HG03432 (cell line): ENCODE data around the gene CNTRL.

ENCODE experiments used
- ATAC-seq: cut with Tn5 transposase; IDR thresholded peaks from one replicate; pipeline ENCODE4 v1.9.1; 2021; ENCODE audit warnings: mild to moderate bottlenecking, moderate library complexity; ENCODE audit not compliant: unreplicated experiment

CNTRL gene

DNA sequence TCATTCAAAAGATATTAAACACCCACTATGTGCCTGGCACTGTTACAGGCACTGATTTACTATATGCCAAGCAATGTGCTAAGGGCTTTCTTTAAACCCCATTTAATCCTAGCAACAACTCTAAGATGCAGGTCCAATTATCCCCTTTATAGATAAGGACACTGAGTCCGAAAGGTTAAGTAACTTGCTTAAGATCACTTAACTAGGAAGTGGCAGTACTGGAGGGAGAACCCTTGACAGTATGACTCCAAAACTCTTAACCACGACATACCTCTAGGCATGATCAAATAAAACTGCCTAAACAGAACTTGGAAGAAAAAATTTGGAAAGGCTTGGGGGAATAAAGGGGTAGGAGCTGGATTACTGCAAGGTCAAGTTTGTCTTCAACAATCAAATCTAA, 125.2 kb downstream of the CNTRL start:
- ATAC-seq = no peak

DNA sequence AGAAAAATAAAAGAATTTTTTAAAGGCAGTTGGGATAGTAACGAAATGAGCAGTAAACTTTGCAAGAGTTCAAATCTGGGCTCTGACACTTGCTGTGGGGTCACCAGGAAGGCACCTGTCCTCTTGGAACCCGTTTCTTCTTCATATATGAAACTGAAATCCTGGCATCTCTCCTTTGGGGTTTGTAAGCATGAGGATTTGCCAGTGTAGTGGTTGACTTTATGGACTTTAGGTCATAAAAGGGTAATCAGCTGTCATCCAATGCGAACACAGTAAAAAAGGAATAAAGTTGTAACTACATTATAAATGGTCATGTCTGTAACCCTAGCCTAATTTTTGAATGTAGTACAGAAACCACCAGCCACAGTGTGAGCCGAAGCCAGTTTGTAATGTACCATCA, 125.6 kb downstream of the CNTRL start:
- ATAC-seq = no peak

DNA sequence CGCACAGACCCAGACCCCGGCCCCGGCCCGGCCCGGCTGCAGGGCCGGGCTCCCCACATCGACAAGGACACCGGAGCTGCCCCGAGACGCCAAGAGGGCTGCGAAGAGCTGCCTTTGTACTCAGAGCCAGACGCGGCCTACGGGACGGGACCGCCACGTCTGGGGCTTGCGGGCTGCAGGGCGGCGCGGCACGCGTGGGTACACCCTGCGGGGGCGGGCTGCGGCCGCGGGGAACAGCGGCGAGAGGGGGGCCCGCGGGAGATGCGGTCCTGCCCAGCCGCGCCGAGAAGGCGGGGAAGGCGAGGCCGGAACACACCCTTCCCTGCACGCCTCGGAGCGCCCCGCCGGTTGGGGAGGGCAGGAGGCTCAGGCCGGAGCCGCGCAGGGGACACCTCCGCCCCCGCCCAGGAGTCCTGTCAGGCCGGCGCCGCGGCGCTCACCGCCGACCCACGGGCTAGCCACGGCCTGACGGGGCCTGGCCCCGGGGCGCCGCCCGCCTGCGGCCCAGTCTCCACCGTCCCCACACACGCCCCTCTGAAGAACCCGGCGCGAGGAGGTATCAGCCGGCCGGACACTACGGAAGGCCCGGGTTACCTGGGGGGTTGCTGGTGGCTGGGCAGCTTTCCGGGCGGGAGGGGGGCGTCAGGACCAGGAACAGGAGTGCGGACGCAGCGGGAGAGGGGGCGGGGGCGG, 126.4 kb downstream of the CNTRL start:
- peak; percentile 31 for ATAC-seq

DNA sequence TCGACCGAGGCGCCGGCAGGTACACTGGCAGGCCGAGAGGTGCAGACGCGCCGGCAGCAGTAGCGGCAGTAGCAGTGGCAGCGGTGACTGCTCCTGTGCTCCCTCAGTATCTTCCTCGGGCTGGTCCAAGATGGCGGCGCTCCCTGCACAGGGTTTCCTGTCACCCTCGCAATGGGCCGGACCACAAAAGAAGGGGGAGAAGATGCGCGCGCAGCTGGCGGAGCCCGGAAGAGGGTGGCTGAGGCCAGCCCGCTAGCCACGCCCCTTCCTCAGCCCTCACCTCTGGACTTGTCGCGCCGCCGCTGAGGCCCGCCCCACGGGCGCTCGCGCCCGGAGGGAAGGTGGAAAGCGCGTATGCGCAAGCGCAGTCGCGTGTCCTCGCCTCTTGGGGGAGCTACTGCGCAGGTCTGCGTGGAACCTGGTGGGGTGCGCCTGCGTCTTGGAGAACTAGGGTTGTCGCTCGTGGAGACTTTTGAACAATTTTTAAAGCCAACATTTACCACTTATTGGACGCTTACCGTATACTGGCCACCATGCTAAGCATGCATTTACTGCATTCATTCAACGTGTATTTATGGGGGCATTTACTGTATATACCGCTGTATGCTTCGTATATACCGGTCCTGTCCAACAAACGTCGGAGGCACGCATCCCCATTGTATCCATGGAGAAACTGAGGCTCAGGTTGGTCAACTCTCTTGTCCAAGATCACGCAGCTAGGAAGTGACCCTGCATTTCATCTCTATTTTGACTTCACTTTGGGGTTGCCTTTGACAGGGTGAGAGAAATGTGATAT, 127.2 kb downstream of the CNTRL start, which contains the start of gene RAB14:
Gene RAB14, minus strand, starts transcription at position 132 of the 796 bp plus-strand sequence. CDS start 8,457 bp downstream, outside the sequence.
- ATAC-seq = peak; percentile 86

DNA sequence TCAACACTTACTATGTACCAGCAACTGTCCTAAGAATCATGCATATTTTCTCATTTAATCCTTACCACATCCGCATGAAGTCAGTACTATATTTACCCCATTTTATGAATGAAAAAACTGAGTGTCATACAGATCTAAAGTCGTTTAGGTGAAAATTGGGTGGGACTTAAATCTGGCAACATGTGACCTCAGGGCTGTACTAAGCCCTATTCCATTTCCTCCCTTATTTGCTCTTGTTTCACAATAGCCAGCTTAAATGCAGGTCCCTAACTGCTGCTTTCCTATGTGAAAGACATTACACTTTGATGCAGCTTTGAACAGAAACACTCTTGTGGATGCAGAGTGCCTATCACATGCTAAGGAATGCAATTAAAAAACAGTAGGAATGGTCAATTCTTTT, 129.4 kb downstream of the CNTRL start:
- ATAC-seq = no peak

DNA sequence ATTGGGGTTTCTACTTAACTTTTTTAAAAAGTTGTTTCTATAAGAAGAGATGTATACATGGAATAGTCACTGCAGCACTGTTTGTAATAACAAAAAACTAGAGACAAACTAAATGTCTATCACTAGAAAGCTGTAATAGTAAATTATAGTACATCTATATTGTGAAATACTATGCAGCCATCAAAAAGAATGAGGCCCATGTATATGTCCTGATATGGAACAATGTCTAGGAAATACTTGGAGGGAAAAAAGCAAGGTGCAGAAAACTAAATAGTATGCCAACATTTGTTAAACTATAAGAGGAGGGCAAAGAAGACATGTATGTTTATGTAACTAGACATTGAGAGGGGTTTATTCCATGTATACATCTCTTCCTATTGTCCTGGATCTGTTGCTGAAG, 129.9 kb downstream of the CNTRL start:
- ATAC-seq = no peak

DNA sequence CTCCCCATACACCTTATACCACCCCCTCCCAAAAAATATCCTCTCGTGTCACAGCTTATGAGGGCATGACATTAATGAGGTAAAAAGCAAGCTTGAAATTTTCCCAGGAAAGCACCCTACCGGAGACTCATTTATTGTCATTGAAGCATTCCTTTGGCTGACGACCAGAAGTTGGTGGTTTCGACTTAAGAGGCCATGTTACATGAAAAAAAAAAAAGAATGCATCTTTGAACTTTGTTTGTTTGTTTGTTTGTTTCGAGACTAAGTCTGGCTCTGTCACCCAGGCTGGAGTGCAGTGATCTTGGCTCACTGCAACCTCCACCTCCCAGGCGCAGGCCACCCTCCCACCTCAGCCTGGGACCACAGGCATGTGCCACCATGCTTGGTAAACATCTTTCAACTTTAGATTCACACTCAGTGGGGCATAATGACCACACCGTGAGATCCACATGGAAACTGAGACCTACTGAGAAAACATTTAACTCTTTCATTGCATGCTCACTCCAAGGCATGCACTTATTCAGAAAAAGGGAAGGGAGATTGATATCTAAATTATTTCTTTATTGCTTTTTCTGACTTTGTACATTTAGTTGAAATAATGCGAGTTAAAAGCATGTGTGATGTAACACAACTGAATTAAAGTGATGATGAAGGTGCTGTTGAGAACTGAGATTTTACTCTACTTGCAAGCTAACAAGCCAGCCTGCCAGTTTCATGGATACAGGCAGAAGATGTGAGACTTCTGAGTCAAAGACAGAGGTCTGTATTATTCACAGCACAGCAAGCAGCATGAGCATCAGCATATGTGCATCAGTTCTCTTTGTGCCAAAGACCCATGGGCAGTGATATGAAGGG, 132.0 kb downstream of the CNTRL start:
- ATAC-seq = peak; percentile 55

DNA sequence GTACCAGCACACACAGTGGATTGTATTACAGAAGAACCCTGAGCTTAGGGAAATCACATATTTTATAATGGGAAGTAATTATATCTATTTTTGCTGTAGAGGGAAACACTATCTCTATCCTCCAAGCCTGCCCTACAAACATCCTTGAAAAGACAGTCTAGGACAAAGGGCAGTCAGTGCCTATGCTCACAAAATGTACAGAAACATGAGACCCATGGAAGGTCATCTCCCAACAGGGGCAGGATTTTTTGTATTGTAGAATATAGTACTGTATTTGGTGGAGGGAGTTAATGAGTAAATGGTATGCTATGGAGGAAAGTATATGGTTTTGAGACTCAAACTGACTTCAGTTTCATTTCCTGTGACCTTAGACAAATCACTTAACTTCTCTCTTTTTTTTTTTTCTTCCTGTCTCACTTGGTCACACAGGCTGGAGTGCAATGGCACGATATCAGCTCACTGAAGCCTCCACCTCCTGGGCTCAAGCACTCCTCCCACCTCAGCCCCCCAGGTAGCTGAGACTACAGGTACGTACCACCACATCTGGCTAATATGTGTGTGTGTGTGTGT, 132.7 kb downstream of the CNTRL start:
- peak; percentile 83 for ATAC-seq

DNA sequence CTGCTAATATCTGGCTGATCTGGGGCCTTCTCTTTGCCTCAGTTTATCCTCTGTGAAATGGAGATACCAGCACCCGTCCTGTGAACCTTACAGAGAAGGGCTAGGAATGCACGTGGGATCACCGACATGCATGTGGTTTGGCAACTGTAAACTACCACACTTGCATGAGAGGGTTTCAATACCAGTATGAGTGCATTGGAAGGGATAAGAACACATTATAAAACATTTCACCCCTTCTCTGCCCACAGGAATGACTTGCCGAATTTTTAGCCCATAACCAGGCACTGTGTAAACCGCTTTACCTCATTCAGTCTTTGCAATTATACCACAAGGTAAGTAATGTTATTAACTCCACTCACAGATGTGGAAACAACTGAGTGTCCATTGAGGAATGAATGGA, 135.8 kb downstream of the CNTRL start:
- ATAC-seq = no peak

DNA sequence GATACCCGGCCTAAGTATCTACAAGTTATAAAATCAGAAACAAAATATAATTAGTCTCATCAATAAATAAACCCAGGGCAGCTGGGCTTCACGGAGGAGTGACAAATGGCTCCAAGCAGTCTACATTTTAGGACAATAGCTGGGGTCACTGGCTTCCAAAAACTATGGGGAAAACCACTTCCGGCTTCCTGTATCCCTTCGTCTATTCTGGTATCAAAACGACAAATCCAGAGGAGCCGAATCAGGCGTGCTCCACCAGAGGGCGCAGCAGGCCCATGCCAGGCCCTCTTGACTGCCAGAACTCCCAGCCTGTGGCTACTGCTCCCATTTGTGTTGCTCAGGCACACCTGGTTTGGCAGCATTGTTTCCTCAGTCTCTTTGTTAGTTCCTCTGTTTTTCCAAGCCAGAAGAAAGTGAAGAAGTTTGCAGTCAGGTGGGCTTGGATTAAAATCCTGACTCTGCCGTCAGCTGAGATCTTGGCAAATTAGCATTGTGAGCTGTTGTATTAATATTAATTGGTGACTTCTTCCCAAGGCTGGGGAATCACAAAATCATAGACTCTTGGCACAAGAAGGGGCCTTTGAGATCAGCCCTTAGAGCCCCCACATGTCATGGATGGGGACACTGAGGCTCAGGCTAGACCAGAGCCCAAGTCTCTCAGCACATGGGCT, 138.5 kb downstream of the CNTRL start:
- ATAC-seq = peak; percentile 63

DNA sequence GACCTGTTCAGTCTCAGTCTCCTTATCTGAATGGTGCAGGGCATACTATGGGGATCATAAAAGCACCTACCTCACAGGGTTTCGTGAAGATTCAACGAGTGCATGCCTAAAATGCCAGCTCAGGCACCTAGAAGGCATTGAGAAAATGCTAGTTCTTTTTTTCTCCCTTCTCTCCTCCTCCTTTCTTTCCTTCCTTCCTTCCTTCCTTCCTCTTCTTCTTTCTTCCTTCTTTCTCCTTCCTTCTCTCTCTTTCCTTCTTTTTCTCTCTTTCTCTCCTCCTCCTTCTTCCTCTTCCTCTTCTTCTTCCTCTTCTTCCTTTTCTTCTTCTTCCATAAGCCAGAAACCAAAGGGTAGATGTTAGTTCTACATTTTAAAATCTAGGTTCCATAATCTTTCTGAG, 139.2 kb downstream of the CNTRL start:
- no peak for ATAC-seq

DNA sequence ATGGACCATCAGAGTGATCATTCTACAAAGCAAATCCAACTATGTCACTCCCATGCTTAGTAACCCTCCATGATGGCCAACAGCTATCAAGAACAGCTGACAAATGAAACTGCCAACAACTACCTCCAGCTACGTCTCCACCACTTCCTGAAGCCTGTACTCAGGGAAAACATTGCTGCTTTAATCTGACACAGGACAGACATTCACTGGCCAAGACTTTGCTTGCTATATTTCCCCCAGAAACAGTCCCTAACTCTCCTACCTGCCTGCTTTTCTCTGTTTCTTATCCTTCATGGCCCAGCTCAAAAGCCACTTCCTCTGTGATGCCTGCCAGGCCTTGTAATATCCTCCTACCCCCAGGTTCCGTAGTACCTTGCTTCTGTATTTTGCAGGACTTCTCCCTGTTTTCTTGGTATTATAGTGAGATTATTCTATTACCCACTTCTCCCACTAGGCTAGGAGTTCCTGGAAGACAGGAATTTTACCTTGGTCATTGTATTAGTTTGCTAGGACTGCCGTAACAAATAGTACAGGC, 141.6 kb downstream of the CNTRL start:
- no peak for ATAC-seq

DNA sequence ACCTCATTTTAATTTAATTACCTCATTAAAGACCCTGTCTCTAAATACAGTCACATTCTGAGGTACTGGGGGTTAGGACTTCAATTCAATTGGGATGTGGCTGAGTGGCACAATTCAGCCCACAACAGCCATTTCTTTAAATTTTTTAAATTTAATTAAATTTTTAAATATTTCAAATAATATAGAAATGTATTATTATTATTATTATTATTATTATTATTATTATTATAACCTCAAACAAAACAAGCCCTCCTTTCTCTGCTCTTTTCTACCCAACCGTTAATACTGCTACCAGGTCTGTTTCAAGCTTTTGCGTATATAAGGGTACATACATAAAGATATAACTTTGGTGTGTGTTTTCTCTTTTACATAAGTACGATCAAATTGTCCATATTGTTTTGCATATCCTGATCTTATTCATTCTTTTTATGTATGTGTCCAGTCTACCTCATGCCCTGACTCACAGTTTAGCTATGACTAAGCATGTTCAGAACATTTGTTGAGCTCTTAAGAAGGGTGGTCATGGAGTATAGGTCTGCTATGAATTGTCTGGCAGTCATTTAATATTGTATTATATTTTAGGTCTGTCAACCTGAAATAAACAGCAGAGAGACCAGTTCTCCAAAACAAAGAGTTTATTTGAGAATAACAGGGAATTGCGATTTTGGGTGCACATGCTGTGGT, 143.0 kb downstream of the CNTRL start:
- peak; percentile 92 for ATAC-seq

DNA sequence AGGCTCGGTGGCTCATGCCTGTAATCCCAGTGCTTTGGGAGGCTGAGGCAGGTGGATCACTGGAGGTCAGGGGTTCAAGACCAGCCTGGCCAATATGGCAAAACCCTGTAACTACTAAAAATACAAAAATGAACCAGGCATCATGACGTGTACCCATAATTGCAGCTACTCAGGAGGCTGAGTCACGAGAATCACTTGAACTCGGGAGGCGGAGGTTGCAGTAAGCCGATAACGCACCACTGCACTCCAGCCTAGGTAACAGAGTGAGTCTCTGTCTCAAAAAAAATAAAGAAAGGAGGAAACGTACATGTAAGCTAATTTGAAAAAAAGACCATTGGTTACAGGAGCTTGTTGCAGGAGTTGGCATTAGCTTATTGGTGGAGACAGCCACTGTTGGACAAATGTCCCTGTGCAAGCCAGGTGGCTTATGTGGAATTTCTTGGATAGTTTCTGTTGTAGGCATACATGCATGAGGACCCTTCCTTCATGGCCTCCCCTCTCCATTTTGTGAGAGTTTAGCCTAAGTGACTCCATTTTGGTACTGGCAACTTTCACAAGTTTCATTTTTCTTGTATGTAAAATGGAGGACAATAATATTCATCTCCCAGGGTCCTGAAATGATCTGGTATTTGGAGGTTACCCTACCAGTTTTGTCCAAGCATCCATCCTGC, 143.7 kb downstream of the CNTRL start:
- ATAC-seq = no peak

DNA sequence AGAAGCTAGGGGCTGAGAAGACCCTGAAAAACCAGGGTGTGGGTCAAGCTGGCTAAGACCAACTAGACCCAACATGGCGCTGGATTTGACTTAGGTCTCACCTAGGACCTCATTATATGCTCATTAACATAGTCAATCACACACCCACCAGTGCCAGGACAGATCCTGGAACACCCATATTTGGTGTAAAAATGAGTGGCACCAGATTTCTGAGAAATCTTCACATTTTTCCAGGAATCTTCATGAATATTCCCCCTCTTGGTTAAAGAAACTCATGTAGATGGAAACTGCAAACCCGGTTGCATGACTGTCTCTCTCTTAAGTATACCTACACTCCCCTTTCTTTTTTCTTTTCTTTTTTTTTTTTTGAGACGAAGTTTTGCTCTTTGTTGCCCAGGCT, 144.8 kb downstream of the CNTRL start:
- ATAC-seq = no peak

DNA sequence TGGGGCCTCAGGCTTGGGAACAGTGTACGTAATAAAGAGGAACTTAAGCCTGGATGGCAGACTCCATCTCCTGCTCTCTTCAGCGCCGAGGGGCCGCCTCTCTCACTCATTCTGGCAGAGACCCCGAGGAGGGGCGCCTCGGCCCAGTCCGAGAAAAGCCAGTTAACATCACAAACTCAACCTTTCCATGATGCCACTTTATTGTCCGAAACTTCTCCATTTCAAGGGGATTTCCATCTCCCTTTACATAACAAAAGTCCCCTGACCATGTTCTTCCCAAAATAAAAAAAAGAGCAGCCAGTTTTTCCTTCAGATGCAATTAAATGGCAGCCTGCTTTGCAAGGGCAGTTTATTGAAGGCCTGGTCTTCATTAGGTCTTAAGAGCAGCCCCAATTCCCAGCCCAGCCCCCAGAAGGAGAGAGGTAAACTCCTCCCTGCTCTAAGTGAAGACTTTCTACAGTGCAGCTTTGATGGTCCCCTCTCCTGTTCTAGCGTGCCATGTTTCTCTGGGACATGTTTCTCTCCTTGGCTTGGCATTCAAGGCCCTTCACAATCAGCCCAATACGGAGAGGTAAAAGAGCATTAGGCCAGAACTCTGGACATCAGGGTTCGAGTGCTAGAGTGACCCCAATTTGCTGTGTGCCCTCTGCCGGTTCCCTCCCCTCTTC, 146.4 kb downstream of the CNTRL start:
- no peak for ATAC-seq

DNA sequence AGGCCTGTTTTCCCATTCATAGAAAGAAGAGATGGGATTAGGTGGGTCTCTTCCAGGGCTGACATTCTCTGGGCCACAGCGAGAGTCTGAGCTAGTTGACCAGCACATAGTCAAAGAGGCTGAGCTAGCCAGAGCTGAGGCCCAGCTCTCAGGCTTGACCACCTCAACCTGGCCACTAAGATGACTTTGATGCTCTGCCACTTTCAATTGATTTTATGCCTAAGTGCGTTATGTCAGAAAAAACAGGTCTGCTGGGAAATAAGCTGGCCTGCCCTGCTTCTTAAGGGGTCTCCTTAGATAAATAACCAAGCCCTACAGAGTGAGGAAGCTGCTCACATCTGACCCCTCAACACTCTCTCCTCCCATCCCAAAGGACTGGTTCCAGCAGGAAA, 146.9 kb downstream of the CNTRL start:
- no peak for ATAC-seq

DNA sequence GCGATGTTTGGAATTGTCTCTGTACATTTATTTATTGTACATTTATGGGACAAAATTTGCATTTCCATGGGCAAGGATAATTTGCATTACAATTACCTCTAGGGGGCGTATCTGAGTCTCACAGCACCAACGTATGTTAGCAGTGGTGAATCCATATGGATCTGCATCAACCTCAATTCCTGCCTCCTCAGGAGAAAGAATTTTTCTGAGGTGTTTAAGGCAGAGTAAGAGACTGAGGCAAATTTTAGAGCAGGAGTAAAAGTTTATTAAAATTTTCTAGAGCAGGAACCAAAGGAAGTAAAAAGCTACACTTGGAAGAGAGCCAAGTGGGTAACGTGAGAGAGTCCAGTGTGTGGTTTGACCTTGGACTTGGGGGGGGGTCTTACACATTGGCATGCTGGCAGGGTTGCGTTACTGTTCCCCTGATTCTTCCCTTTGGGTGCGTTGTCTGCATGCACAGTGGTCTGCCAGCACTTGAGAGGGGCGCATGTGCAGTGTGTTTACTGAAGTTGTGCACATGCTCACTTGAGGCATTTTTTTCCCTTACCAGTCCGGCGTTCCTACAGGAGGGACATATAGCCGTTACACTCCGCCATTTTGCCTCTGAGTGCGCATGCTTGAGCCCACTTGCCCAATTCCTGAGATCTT, 147.9 kb downstream of the CNTRL start:
- no peak for ATAC-seq
